Esophagus muscularis mucosa (tissue), 4 donors: Measurements from ENCODE around the gene THEM5. TPM values are rescaled to one million over a fixed set of nuclear protein-coding genes. Genes with fewer than 3 reads are reported as not detected.

Experiments
- DNase-seq: peaks from one replicate; pipeline ENCODE4 v3.0.0-alpha.2; 2017; ENCODE audit errors: extremely low spot score
- H3K27ac ChIP-seq, 4 donors: fragments of 200-600 bp; sonication (generic); replicated peaks in 1 of 4; 1 replicate in 3 of 4; 2 replicates in 1 of 4; pipeline ENCODE4 v1.5.1; 2016 to 2019; ENCODE audit warnings: mild to moderate bottlenecking in 1 of 4
- H3K27me3 ChIP-seq, 4 donors: fragments of 200-600 bp; sonication (generic); one replicate each; pipeline versions ENCODE4 v1.5.1 to v1.6.0; 2016 to 2019
- H3K36me3 ChIP-seq, 4 donors: fragments of 200-600 bp; sonication (generic); one replicate each; pipeline ENCODE4 v1.5.1; 2016 to 2019
- H3K4me1 ChIP-seq, 4 donors: fragments of 200-600 bp; sonication (generic); one replicate each; pipeline ENCODE4 v1.5.1; 2016 to 2019
- H3K4me3 ChIP-seq, 4 donors: fragments of 200-600 bp; sonication (generic); 1 replicate in 2 of 4; 2 replicates in 2 of 4; pipeline ENCODE4 v1.5.1; 2016 to 2019; ENCODE audit warnings: mild to moderate bottlenecking in 4 of 4, moderate library complexity in 1 of 4
- H3K9me3 ChIP-seq, 4 donors: fragments of 200-600 bp; sonication (generic); 1 replicate in 3 of 4; 2 replicates in 1 of 4; pipeline ENCODE4 v1.5.1; 2016 to 2019
- CTCF ChIP-seq, 3 experiments: fragments of 200-600 bp in 2 of 3; fragments of 450-650 bp in 1 of 3; sonication (generic) in 2 of 3; IDR thresholded peaks; one replicate each; pipeline ENCODE4 v1.5.1; 2017 to 2019; ENCODE audit warnings: antibody characterized with exemption in 3 of 3, mild to moderate bottlenecking in 2 of 3, moderate library complexity in 1 of 3
- EP300 ChIP-seq: sonication (generic); formaldehyde crosslinking; IDR thresholded peaks from one replicate; pipeline ENCODE4 v1.6.1; 2017; ENCODE audit warnings: antibody characterized with exemption
- POLR2A ChIP-seq: fragments of 450-650 bp; IDR thresholded peaks from one replicate; pipeline ENCODE4 v1.6.1; 2017; ENCODE audit warnings: antibody characterized with exemption, moderate library complexity, mild to moderate bottlenecking, low read depth
- POLR2AphosphoS5 ChIP-seq, 2 donors: sonication (generic); formaldehyde crosslinking; IDR thresholded peaks; one replicate each; pipeline ENCODE4 v1.6.1; 2017; ENCODE audit warnings: antibody characterized with exemption in 2 of 2
- WGBS: methylation state at CpG from one replicate; pipeline ENCODE4 v1.1.5; 2018; 5-methylcytosine and 5-hydroxymethylcytosine counted together
- intact Hi-C: fragments of 100-400 bp; cut with DNase I; formaldehyde crosslinking; loops from one replicate; pipeline ENCODE4 v1.15.1; 2023
- total RNA-seq, 4 donors: library from RNA; depleted of rRNA; stranded (reverse); fragments of >200 nt; gene quantifications; one replicate each; pipeline versions ENCODE4 v1.1.0 to v1.2.1, GENCODE V29; 2016

THEM5 gene
- total RNA-seq, 4 donors from 2014 or later = not detected

- TF ChIP-seq CTCF (IDR thresholded peaks at IDR 0.05) = no peak
- no peak for TF ChIP-seq EP300
- TF ChIP-seq POLR2A = no peak
- H3K4me1 ChIP-seq = no peaks in the 10 kb centered on the region
- no peak overlapping the region for H3K4me3 ChIP-seq
- intact Hi-C loops = no loop called here
- peak; percentile 60 for DNase-seq
- no peaks in the 10 kb centered on the region for H3K36me3 ChIP-seq
- H3K9me3 ChIP-seq = no peaks in the 10 kb centered on the region
- H3K27ac ChIP-seq = no peak overlapping the region
- WGBS = 74% methylated on average over 7 of the region's 7 CpGs
- peaks cover 0 to 14% (median 0%) of the 10 kb centered on the region in 4 donors for H3K27me3 ChIP-seq
These were observed 7.1 kb upstream of the THEM5 start for GRCh38 chr1:151860504-151861187.

- H3K27ac ChIP-seq = no peak overlapping the region
- H3K36me3 ChIP-seq = no peaks in the 10 kb centered on the region
- no peak overlapping the region for H3K4me3 ChIP-seq
- H3K9me3 ChIP-seq = no peaks in the 10 kb centered on the region
- TF ChIP-seq POLR2A (no peak), CTCF (IDR thresholded peaks at IDR 0.05) (no peak), EP300 (no peak), POLR2AphosphoS5 (IDR thresholded peaks at IDR 0.05) (no peak)
- no peaks in the 10 kb centered on the region for H3K4me1 ChIP-seq
- 82% methylated on average over 6 of the region's 6 CpGs for whole genome bisulfite sequencing
- DNase-seq = no peak
- intact Hi-C loops = no loop called here
- peaks cover 0 to 9% (median 0%) of the 10 kb centered on the region in 4 donors for H3K27me3 ChIP-seq
These were observed 6.4 kb upstream of the THEM5 start for GRCh38 chr1:151859891-151860293.

- no peak for TF ChIP-seq POLR2A
- no peak for TF ChIP-seq EP300
- no peak for TF ChIP-seq POLR2AphosphoS5 (IDR thresholded peaks at IDR 0.05)
- no peak for TF ChIP-seq CTCF (IDR thresholded peaks at IDR 0.05)
- Histone ChIP-seq H3K36me3 (no peaks in the 10 kb centered on the region), H3K4me3 (no peak overlapping the region), H3K9me3 (no peaks in the 10 kb centered on the region), H3K4me1 (no peaks in the 10 kb centered on the region), H3K27me3 (peaks cover 0 to 5% (median 0%) of the 10 kb centered on the region in 4 donors), H3K27ac (no peak overlapping the region)
- intact Hi-C loops = no loop called here
- WGBS = 91% methylated on average over 6 of the region's 6 CpGs
- DNase-seq = no peak
These were observed 5.6 kb upstream of the THEM5 start for GRCh38 chr1:151858886-151859665.

GRCh38 chr1:151858030-151858746, 4.7 kb upstream of the THEM5 start:
- no peak for TF ChIP-seq EP300
- no peak for TF ChIP-seq POLR2AphosphoS5 (IDR thresholded peaks at IDR 0.05)
- no peak for TF ChIP-seq CTCF (IDR thresholded peaks at IDR 0.05)
- no peak for TF ChIP-seq POLR2A
- intact Hi-C loops = no loop called here
- H3K36me3 ChIP-seq = no peaks in the 10 kb centered on the region
- no peak overlapping the region for H3K27ac ChIP-seq
- peaks cover 0 to 9% (median 0%) of the 10 kb centered on the region in 4 donors for H3K27me3 ChIP-seq
- 60% methylated on average over 3 of the region's 3 CpGs for WGBS
- no peaks in the 10 kb centered on the region for H3K4me1 ChIP-seq
- H3K9me3 ChIP-seq = no peaks in the 10 kb centered on the region
- H3K4me3 ChIP-seq = no peak overlapping the region
- DNase-seq = no peak
